ENCODE data around the gene SASH3. TPM values are rescaled to one million over a fixed set of nuclear protein-coding genes. Genes with fewer than 3 reads are reported as not detected.
"Not testable (repeated sequence)": the region's sequence is repeated elsewhere in the genome, so short reads cannot be mapped to it uniquely, and the experiment has no call there.

SASH3 gene
- total RNA-seq = 100 to 1,000 TPM; 148 to 166 TPM

DNA sequence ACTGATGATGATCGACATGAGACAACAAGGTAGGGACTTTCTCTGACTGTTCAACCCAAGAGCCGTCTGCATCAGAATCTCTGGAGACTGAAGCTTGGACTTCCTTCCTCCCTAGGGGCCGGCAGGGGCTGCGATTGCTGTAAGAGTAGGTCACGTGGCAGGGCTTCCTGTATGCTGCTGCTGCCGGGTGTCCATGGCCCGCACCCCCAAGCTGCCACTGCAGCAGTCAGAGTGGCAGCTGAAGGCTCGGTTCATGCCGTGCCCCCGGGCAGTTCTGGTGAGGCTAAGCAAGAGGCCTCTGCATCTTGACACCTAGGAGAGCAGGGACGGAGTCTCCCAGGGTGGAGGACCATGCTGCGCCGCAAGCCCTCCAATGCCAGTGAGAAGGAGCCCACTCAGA, at the start of gene SASH3:
Gene SASH3, plus strand, starts transcription at position 203 of the 400 bp plus-strand sequence. Its CDS starts 149 bp downstream, at position 352.
- no peaks in the 10 kb centered on the region for H3K27me3 Mint-ChIP-seq (ENCODE audit: low read depth)
- peaks cover 11 to 28% of the 10 kb centered on the region in 2 donors for H3K36me3 Mint-ChIP-seq (ENCODE audit: insufficient read depth in 2 of 2)
- peak; percentile 71 to 74 for DNase-seq
- H3K4me3 Mint-ChIP-seq = peak within 1 kb of the TSS; percentile 89 to 94
- peak; percentile 38 to 56 for ATAC-seq (replicated peaks in 1 of 2)
- H3K4me1 Mint-ChIP-seq (ENCODE audit: low read depth) = peaks cover 70% of the 10 kb centered on the region
- H3K9me3 Mint-ChIP-seq = peaks cover 0 to 5% of the 10 kb centered on the region in 2 donors
- H3K27ac Mint-ChIP-seq = peak within 1 kb of the TSS; percentile 93

DNA sequence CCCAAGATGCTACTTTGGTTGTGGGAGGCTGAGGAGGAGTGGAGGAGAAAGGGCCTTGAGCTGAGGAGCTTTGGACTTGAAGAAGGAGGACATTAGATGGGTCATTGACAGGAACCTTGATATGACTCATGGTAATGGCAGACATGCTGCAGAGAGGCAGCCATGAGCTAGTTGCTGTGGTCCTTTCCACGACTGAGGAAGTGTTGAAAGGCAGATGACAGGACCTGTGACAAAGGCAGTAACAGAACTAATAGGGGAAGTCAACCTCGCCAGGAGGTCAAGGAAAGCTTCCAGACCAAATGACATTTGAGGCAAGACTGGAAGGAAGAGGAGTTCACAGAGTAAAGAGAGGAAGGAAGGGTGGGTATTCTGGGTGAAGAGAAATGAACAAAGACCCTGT, 48.5 kb upstream of the SASH3 start:
- H3K27ac Mint-ChIP-seq = no peak overlapping the region

DNA sequence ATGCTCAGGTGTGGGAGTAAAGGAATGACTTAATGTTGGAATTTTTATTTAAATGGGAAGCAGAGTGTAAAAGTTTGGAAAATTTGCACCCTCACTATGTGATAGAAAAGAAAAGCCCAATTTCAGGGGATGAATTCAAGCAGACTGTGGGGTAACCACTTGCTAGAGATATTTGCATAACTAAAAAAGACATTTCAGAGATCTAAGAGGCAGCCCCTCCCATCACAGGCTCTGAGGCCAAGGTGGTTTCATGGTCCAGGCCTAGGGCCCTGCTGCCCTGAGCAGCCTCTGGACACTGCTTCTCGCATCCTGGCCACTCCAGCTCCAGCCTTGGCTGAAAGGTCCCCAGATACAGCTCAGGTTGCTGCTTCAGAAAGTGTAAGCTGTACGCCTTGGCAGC, 46.9 kb upstream of the SASH3 start:
- peaks cover 0 to 3% of the 10 kb centered on the region in 2 donors for H3K36me3 Mint-ChIP-seq (ENCODE audit: insufficient read depth in 2 of 2)
- ATAC-seq (replicated peaks in 1 of 2) = no peak
- peaks cover 3 to 4% of the 10 kb centered on the region in 2 donors for H3K9me3 Mint-ChIP-seq
- no peak overlapping the region for H3K4me3 Mint-ChIP-seq
- H3K4me1 Mint-ChIP-seq (ENCODE audit: low read depth) = peaks cover 31% of the 10 kb centered on the region
- H3K27ac Mint-ChIP-seq = no peak overlapping the region
- peaks cover 22% of the 10 kb centered on the region for H3K27me3 Mint-ChIP-seq (ENCODE audit: low read depth)
- no peak for DNase-seq

More for the DNA sequence above, 48.5 kb upstream of the SASH3 start:
- Mint-ChIP-seq H3K4me1 (ENCODE audit: low read depth) (peaks cover 19% of the 10 kb centered on the region), H3K9me3 (peaks cover 3 to 4% of the 10 kb centered on the region in 2 donors), H3K27me3 (ENCODE audit: low read depth) (peaks cover 37% of the 10 kb centered on the region), H3K4me3 (peak overlapping the region in 1 of 2 donors; percentile 10), H3K36me3 (ENCODE audit: insufficient read depth in 2 of 2) (peaks cover 0 to 3% of the 10 kb centered on the region in 2 donors)
- DNase-seq (no peak), ATAC-seq (replicated peaks in 1 of 2) (no peak)

DNA sequence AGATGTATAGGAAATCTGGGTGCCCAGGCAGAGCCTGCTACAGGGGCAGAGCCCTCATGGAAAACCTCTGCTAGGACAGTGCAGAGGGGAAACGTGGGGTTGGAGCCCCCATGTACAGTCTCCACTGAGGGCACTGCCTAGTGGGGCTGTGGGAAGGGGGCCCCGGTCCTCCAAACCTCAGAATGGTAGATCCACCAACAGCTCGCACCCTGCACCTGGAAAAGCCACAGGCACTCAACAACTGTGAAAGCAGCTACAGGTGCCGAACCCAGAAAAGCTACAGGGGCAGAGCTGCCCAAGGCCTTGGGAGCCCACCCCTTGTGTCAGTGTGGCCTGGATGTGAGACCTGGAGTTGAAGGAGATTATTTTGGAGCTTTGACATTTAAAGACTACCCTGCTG, 46.4 kb upstream of the SASH3 start:
- H3K4me3 Mint-ChIP-seq = no peak overlapping the region
- peaks cover 0 to 3% of the 10 kb centered on the region in 2 donors for H3K36me3 Mint-ChIP-seq (ENCODE audit: insufficient read depth in 2 of 2)
- no peak overlapping the region for H3K27ac Mint-ChIP-seq
- peaks cover 36% of the 10 kb centered on the region for H3K4me1 Mint-ChIP-seq (ENCODE audit: low read depth)
- ATAC-seq (replicated peaks in 1 of 2) = no peak
- H3K9me3 Mint-ChIP-seq = peaks cover 3 to 4% of the 10 kb centered on the region in 2 donors
- DNase-seq = no peak
- H3K27me3 Mint-ChIP-seq (ENCODE audit: low read depth) = peaks cover 22% of the 10 kb centered on the region

GRCh38 chrX:129736491-129736890, 43.3 kb upstream of the SASH3 start:
- Mint-ChIP-seq H3K4me1 (ENCODE audit: low read depth) (peaks cover 29% of the 10 kb centered on the region), H3K27me3 (ENCODE audit: low read depth) (peaks cover 7% of the 10 kb centered on the region), H3K4me3 (peak overlapping the region; percentile 15 to 60), H3K27ac (peak overlapping the region; percentile 61), H3K9me3 (no peaks in the 10 kb centered on the region), H3K36me3 (ENCODE audit: insufficient read depth in 2 of 2) (no peaks in the 10 kb centered on the region)
- ATAC-seq (replicated peaks in 1 of 2) (peak; percentile 79 to 81), DNase-seq (no peak)

DNA sequence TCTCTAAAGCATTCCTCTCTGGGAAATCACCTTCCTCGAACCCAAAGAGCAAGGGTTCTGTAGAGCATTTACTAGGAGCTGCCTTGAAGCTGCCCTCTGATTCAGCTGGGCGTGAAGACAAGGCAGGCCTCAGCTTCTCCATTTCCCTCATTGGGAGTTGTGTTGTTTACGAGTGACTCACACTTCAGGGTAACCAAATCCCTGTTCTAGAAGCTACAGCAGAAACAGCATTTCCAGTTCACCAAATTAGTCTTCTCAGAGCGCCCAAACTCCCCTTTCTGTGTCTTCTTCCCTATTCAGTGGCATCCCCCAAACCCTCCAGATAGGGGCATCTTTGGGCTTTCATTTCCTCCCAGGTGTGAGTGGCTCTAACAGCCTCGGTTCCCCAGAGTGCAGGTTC, 41.8 kb upstream of the SASH3 start:
- no peaks in the 10 kb centered on the region for H3K36me3 Mint-ChIP-seq (ENCODE audit: insufficient read depth in 2 of 2)
- peaks cover 13% of the 10 kb centered on the region for H3K27me3 Mint-ChIP-seq (ENCODE audit: low read depth)
- H3K4me1 Mint-ChIP-seq (ENCODE audit: low read depth) = peaks cover 40% of the 10 kb centered on the region
- no peak overlapping the region for H3K27ac Mint-ChIP-seq
- H3K4me3 Mint-ChIP-seq = peak overlapping the region in 1 of 2 donors; percentile 6
- no peak for DNase-seq
- peak; percentile 46 to 57 for ATAC-seq (replicated peaks in 1 of 2)
- H3K9me3 Mint-ChIP-seq = no peaks in the 10 kb centered on the region

GRCh38 chrX:129738466-129739308, 41.1 kb upstream of the SASH3 start, which contains the start of gene XPNPEP2:
XPNPEP2 (plus strand) TSS chrX:129738979; CDS start chrX:129739214, 235 bp downstream.
- Mint-ChIP-seq H3K27ac (no peak within 1 kb of the TSS), H3K27me3 (ENCODE audit: low read depth) (peaks cover 14% of the 10 kb centered on the region), H3K36me3 (ENCODE audit: insufficient read depth in 2 of 2) (no peaks in the 10 kb centered on the region), H3K9me3 (no peaks in the 10 kb centered on the region), H3K4me1 (ENCODE audit: low read depth) (peaks cover 46% of the 10 kb centered on the region), H3K4me3 (peak within 1 kb of the TSS in 1 of 2 donors; percentile 6)
- DNase-seq = no peak
- no peak for ATAC-seq (replicated peaks in 1 of 2)

DNA sequence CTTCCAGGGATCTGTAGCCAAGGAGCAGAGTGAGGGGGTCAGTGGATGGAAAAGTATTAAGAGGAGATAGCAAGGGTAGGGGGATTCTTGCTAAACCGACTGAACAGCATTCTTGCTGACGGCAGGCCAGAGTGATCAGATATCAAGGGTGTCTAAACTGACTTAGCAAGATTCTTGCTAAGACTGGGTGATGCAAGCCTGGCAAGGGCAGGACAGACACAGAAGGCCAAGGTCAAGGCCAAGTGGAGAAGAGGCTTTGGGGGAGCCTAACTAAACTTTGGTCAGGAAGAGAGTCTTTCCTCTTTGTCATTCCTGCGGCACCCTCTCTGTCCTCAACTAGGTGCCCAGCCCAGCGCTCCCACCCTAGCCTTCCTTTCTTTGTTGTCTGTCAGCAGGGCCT, 40.2 kb upstream of the SASH3 start:
- no peak for DNase-seq
- H3K36me3 Mint-ChIP-seq (ENCODE audit: insufficient read depth in 2 of 2) = no peaks in the 10 kb centered on the region
- no peak for ATAC-seq (replicated peaks in 1 of 2)
- no peak overlapping the region for H3K4me3 Mint-ChIP-seq
- peaks cover 55% of the 10 kb centered on the region for H3K4me1 Mint-ChIP-seq (ENCODE audit: low read depth)
- H3K27me3 Mint-ChIP-seq (ENCODE audit: low read depth) = peaks cover 15% of the 10 kb centered on the region
- H3K27ac Mint-ChIP-seq = no peak overlapping the region
- no peaks in the 10 kb centered on the region for H3K9me3 Mint-ChIP-seq

DNA sequence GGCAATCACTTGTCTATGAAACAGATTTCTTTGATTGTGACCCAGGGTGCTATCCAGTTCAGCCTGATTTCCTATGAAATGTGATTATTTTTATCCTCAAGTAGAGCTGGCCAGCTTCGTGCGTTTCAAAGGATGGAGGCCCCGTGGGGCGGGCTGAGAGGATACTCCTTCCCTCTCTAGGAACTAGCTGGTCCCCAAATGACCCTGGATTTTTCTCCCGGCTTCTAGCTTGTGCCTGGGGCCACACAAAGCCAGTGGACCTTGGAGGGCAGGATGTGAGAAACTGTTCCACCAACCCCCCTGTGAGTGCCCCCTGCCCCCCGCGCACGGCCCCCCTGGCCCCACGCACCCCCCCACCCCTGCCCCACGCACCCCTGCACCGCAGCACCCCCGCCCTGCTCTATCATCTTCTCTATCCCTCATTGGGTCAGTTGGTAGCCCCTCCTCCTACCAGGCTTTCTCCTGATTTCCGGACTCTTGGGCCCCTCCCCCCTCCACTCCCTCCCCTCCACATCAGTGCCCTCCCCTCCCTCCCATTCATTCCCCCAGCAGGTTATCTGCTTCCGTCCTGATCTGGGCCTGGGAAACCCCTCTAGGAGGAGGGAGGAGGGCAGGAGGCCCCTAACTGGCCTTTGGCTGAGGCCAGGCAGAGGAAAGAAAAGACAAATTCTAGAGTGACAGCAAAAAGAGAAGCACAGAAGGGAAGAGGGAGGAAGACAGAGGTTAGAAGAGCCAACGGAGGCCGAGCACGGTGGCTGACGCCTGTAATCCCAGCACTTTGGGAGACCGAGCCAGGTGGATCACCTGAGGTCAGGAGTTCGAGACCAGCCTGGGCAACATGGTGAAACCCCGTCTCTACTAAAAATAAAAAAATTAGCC, 37.6 kb upstream of the SASH3 start:
- Mint-ChIP-seq H3K9me3 (no peaks in the 10 kb centered on the region), H3K4me3 (peak overlapping the region; percentile 39 to 50), H3K27me3 (ENCODE audit: low read depth) (peaks cover 26% of the 10 kb centered on the region), H3K36me3 (ENCODE audit: insufficient read depth in 2 of 2) (no peaks in the 10 kb centered on the region), H3K4me1 (ENCODE audit: low read depth) (peaks cover 59% of the 10 kb centered on the region), H3K27ac (peak overlapping the region; percentile 25)
- no peak for ATAC-seq (replicated peaks in 1 of 2)
- DNase-seq = no peak

DNA sequence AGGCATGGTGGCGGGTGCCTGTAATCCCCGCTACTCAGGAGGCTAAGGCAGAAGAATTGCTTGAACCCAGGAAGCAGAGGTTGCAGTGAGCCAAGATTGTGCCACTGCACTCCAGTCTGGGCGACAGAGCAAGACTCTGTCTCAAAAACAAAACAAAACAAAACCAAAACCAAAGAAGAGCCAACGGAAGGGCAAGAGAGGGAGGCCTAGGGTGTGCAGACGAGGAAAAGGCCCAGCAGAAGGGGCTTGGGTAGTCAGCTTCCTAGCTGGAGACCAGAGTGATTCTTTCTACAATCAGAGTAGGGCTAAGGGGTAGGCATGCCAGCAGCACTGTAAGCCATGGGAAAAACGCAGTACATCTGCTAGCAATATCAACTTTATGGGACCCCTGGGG, 37.0 kb upstream of the SASH3 start:
- not testable (repeated sequence) for DNase-seq; H3K9me3 Mint-ChIP-seq; H3K36me3 Mint-ChIP-seq (ENCODE audit: insufficient read depth in 2 of 2); ATAC-seq (replicated peaks in 1 of 2)
- Mint-ChIP-seq H3K27me3 (ENCODE audit: low read depth) (peaks cover 26% of the 10 kb centered on the region), H3K27ac (peak overlapping the region; percentile 25), H3K4me1 (ENCODE audit: low read depth) (peaks cover 55% of the 10 kb centered on the region), H3K4me3 (peak overlapping the region; percentile 39 to 50)

DNA sequence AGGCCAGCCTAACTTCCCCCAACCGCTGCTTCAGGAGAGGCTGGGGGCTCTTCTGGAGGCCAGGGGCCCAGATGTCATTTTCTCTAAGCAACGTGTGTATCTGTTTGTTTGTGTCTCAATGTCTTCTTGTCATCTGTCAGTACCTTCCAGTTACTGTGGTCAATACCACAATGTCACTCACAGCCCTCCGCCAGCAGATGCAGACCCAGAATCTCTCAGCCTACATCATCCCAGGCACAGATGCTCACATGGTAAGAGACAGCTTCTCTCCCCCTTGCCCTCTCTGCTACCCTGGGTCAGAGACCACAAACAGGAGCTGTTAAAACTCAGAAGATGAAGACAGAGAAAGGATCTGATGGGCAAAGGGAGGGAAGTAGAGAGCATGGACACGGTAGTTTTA, 35.9 kb upstream of the SASH3 start:
- peaks cover 34% of the 10 kb centered on the region for H3K27me3 Mint-ChIP-seq (ENCODE audit: low read depth)
- H3K27ac Mint-ChIP-seq = no peak overlapping the region
- DNase-seq (no peak), ATAC-seq (replicated peaks in 1 of 2) (peak; percentile 44 to 59)
- H3K9me3 Mint-ChIP-seq = no peaks in the 10 kb centered on the region
- no peaks in the 10 kb centered on the region for H3K36me3 Mint-ChIP-seq (ENCODE audit: insufficient read depth in 2 of 2)
- H3K4me3 Mint-ChIP-seq = peak overlapping the region; percentile 8 to 22
- peaks cover 52% of the 10 kb centered on the region for H3K4me1 Mint-ChIP-seq (ENCODE audit: low read depth)

DNA sequence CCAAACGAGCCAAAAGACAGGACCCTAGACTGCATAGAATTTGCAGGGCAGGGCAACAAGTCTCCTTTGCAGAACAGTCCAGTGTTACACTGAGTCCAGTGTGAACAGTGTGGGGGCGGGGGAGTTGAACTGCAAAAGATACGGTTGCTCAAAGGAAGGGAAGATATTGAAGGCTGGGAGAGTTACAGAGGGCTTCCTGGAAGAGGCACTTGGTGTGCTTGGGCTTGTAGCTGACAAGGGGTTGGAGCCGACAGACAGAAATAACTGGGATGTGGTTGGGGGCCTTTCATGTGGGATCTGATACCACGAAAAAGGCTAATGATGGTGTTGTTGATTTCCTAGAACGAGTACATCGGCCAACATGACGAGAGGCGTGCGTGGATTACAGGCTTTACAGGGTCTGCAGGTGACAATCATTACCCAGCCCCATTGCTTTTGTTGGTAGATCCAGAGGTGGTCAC, 34.9 kb upstream of the SASH3 start:
- peak overlapping the region; percentile 3 to 38 for H3K4me3 Mint-ChIP-seq
- H3K27ac Mint-ChIP-seq = no peak overlapping the region
- H3K9me3 Mint-ChIP-seq = no peaks in the 10 kb centered on the region
- DNase-seq (no peak), ATAC-seq (replicated peaks in 1 of 2) (peak; percentile 32 to 55)
- no peaks in the 10 kb centered on the region for H3K36me3 Mint-ChIP-seq (ENCODE audit: insufficient read depth in 2 of 2)
- H3K4me1 Mint-ChIP-seq (ENCODE audit: low read depth) = peaks cover 52% of the 10 kb centered on the region
- peaks cover 34% of the 10 kb centered on the region for H3K27me3 Mint-ChIP-seq (ENCODE audit: low read depth)
